SK-N-SH treated with all-trans-retinoic acid at 6 μM for 48 hours (cell line): ENCODE measurements around the gene PKN2.

Source experiments
- ATAC-seq: fragments of 200-7000 bp; cut with Tn5 transposase; 3 replicates; pipeline ENCODE4 v1.9.1; 2020; ENCODE audit warnings: mild to moderate bottlenecking, moderate library complexity
- ARNTL ChIP-seq: fragments of 450-650 bp; formaldehyde crosslinking; IDR thresholded peaks from 2 replicates; pipeline ENCODE4 v1.5.0; 2020; ENCODE audit warnings: low read depth, mild to moderate bottlenecking, moderate library complexity, borderline replicate concordance
- BACH2 ChIP-seq: fragments of 250-450 bp; sonication (Bioruptor Pico); IDR thresholded peaks from 2 replicates; pipeline ENCODE4 v1.9.0; 2021; ENCODE audit warnings: mild to moderate bottlenecking, borderline replicate concordance
- ESRRG ChIP-seq: fragments of 250-450 bp; sonication (Bioruptor Pico); IDR thresholded peaks from 2 replicates; pipeline ENCODE4 v1.6.1; 2021; ENCODE audit warnings: mild to moderate bottlenecking
- GLIS3 ChIP-seq: fragments of 250-450 bp; sonication (Bioruptor Pico); IDR thresholded peaks from 2 replicates; pipeline ENCODE4 v1.5.0; 2020; ENCODE audit warnings: mild to moderate bottlenecking, moderate library complexity
- ISL1 ChIP-seq: fragments of 250-450 bp; sonication (Bioruptor Pico); IDR thresholded peaks from 2 replicates; pipeline ENCODE4 v2.1.2; 2022; ENCODE audit warnings: mild to moderate bottlenecking, moderate library complexity
- OSR1 ChIP-seq: fragments of 250-450 bp; sonication (Bioruptor Pico); IDR thresholded peaks from 2 replicates; pipeline ENCODE4 v1.8.0; 2022; ENCODE audit warnings: moderate library complexity, mild to moderate bottlenecking, inconsistent platforms
- PPARA ChIP-seq: fragments of 250-450 bp; sonication (Bioruptor Pico); IDR thresholded peaks from 2 replicates; pipeline ENCODE4 v1.5.0; 2020; ENCODE audit warnings: mild to moderate bottlenecking, borderline replicate concordance
- RARB ChIP-seq: fragments of 250-450 bp; sonication (Bioruptor Pico); IDR thresholded peaks from 2 replicates; pipeline ENCODE4 v1.8.0; 2021; ENCODE audit warnings: mild to moderate bottlenecking, moderate library complexity
- TCF4 ChIP-seq: fragments of 250-450 bp; sonication (Bioruptor Pico); IDR thresholded peaks from 2 replicates; pipeline ENCODE4 v1.8.0; 2021; ENCODE audit warnings: mild to moderate bottlenecking, moderate library complexity, borderline replicate concordance
- TOX ChIP-seq: fragments of 250-450 bp; sonication (Bioruptor Pico); IDR thresholded peaks from 2 replicates; pipeline ENCODE4 v1.8.0; 2021; ENCODE audit warnings: mild to moderate bottlenecking, moderate library complexity, borderline replicate concordance
- ZFP3 ChIP-seq: fragments of 250-450 bp; sonication (Bioruptor Pico); IDR thresholded peaks from 2 replicates; pipeline ENCODE4 v1.5.0; 2020; ENCODE audit warnings: mild to moderate bottlenecking, moderate library complexity
- ZFP30 ChIP-seq: fragments of 450-650 bp; formaldehyde crosslinking; IDR thresholded peaks from 2 replicates; pipeline ENCODE4 v1.5.0; 2022; ENCODE audit warnings: mild to moderate bottlenecking, moderate library complexity
- ZNF565 ChIP-seq: fragments of 450-650 bp; formaldehyde crosslinking; conservative IDR thresholded peaks from 2 replicates; pipeline ENCODE4 v1.5.0; 2020; ENCODE audit warnings: low read depth, mild to moderate bottlenecking, moderate library complexity
- ZNF70 ChIP-seq: fragments of 450-650 bp; formaldehyde crosslinking; IDR thresholded peaks from 2 replicates; pipeline ENCODE4 v1.5.0; 2020; ENCODE audit warnings: mild to moderate bottlenecking, moderate library complexity
- ZNF8 ChIP-seq: fragments of 450-650 bp; formaldehyde crosslinking; IDR thresholded peaks from 2 replicates; pipeline ENCODE4 v1.5.0; 2020; ENCODE audit warnings: mild to moderate bottlenecking, moderate library complexity
- TF ChIP-seq, protein P1 (sequence below): fragments of 250-450 bp; sonication (Bioruptor Pico); IDR thresholded peaks from 2 replicates; pipeline ENCODE4 v1.5.0; 2020; ENCODE audit warnings: mild to moderate bottlenecking, moderate library complexity
- TF ChIP-seq, protein P2 (sequence below): fragments of 250-450 bp; sonication (Bioruptor Pico); IDR thresholded peaks from 2 replicates; pipeline ENCODE4 v1.5.1; 2021; ENCODE audit warnings: mild to moderate bottlenecking, moderate library complexity
- TF ChIP-seq, protein P3 (sequence below): fragments of 250-450 bp; sonication (Bioruptor Pico); IDR thresholded peaks from 2 replicates; pipeline ENCODE4 v1.8.0; 2021; ENCODE audit warnings: low read depth, mild to moderate bottlenecking, moderate library complexity, borderline replicate concordance
- TF ChIP-seq, protein P4 (sequence below): fragments of 250-450 bp; sonication (Bioruptor Pico); IDR thresholded peaks from 2 replicates; pipeline ENCODE4 v1.8.0; 2020; ENCODE audit warnings: mild to moderate bottlenecking, moderate library complexity, borderline replicate concordance
- TF ChIP-seq, protein P5 (sequence below): fragments of 250-450 bp; sonication (Bioruptor Pico); IDR thresholded peaks from 2 replicates; pipeline ENCODE4 v1.5.1; 2020; ENCODE audit warnings: low read depth, mild to moderate bottlenecking, moderate library complexity

Gene PKN2

DNA sequence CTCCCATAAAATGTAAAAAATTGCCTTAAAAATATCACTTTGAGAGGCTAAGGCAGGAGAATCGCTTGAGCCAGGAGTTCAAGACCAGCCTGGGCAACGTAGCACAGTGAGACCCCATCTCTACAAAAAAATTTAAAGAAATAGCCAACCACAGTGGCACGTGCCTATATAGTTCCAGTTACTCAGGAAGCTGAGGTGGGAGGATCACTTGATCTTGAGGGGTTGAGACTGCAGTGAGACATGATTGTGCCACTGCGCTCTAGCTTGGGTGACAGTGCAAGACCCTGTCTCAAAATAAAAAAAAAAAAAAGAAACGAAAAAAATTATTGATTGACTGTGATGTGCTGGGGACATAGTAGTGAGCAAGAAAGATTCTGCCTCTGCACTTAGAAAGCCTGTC lies 38.4 kb downstream of the PKN2 start:
- no peak for ATAC-seq
- TF ChIP-seq ZNF565 (CRISPR knock-in tag) (no peak), GLIS3 (no peak)

DNA sequence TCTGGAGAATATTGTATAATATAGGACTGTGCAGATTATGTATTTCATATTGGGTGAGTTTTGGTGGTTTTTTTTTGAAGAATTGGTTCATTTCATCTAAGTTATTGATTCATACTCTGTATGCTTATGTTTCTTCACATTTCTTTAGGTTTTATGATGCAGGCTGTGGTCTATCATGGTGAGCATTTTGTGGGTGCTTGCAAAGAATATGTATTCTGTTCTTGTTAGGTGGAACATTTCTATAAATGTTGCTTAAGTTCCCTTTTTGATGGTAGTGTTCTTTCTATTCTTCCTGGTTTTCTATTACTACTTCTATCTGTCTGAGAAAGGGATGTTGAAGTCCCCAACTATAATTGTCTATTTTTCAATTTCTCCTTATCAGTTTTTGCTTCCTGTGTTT lies 42.6 kb downstream of the PKN2 start:
- TF ChIP-seq ISL1 (CRISPR knock-in tag) (no peak), OSR1 (CRISPR knock-in tag) (no peak), RARB (CRISPR knock-in tag) (no peak), ARNTL (CRISPR knock-in tag) (no peak), ZFP30 (CRISPR knock-in tag) (no peak), PPARA (CRISPR knock-in tag) (no peak), BACH2 (no peak), ESRRG (CRISPR knock-in tag) (no peak), ZFP3 (CRISPR knock-in tag) (no peak)
- TF ChIP-seq, protein P1, sequence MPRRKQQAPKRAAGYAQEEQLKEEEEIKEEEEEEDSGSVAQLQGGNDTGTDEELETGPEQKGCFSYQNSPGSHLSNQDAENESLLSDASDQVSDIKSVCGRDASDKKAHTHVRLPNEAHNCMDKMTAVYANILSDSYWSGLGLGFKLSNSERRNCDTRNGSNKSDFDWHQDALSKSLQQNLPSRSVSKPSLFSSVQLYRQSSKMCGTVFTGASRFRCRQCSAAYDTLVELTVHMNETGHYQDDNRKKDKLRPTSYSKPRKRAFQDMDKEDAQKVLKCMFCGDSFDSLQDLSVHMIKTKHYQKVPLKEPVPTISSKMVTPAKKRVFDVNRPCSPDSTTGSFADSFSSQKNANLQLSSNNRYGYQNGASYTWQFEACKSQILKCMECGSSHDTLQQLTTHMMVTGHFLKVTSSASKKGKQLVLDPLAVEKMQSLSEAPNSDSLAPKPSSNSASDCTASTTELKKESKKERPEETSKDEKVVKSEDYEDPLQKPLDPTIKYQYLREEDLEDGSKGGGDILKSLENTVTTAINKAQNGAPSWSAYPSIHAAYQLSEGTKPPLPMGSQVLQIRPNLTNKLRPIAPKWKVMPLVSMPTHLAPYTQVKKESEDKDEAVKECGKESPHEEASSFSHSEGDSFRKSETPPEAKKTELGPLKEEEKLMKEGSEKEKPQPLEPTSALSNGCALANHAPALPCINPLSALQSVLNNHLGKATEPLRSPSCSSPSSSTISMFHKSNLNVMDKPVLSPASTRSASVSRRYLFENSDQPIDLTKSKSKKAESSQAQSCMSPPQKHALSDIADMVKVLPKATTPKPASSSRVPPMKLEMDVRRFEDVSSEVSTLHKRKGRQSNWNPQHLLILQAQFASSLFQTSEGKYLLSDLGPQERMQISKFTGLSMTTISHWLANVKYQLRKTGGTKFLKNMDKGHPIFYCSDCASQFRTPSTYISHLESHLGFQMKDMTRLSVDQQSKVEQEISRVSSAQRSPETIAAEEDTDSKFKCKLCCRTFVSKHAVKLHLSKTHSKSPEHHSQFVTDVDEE (CRISPR knock-in tag) = no peak
- TF ChIP-seq, protein P2, sequence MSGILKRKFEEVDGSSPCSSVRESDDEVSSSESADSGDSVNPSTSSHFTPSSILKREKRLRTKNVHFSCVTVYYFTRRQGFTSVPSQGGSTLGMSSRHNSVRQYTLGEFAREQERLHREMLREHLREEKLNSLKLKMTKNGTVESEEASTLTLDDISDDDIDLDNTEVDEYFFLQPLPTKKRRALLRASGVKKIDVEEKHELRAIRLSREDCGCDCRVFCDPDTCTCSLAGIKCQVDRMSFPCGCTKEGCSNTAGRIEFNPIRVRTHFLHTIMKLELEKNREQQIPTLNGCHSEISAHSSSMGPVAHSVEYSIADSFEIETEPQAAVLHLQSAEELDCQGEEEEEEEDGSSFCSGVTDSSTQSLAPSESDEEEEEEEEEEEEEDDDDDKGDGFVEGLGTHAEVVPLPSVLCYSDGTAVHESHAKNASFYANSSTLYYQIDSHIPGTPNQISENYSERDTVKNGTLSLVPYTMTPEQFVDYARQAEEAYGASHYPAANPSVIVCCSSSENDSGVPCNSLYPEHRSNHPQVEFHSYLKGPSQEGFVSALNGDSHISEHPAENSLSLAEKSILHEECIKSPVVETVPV (CRISPR knock-in tag) = no peak

DNA sequence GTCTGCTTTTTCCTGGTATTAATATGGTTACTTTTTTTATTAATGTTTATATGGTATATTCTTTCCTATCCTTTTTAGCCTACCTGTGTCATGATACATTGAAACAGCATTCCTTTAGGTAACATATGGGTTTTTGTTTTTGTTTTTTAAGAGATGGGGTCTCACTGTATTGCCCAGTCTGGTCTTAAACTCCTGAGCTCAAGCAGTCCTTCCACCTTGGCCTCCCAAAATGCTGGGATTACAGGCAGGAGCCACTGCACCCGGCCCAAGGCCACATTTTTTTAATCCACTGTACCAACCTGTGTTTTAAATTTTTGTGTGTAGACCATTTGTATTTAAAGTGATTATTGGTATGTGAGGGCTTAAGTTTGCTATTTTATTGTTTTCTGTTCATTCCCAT lies 43.1 kb downstream of the PKN2 start:
- TF ChIP-seq BACH2 = no peak
- TF ChIP-seq, protein P2 (CRISPR knock-in tag) = no peak
- no peak for TF ChIP-seq ESRRG (CRISPR knock-in tag)
- TF ChIP-seq ZNF70 (CRISPR knock-in tag) = no peak
- TF ChIP-seq, protein P3, sequence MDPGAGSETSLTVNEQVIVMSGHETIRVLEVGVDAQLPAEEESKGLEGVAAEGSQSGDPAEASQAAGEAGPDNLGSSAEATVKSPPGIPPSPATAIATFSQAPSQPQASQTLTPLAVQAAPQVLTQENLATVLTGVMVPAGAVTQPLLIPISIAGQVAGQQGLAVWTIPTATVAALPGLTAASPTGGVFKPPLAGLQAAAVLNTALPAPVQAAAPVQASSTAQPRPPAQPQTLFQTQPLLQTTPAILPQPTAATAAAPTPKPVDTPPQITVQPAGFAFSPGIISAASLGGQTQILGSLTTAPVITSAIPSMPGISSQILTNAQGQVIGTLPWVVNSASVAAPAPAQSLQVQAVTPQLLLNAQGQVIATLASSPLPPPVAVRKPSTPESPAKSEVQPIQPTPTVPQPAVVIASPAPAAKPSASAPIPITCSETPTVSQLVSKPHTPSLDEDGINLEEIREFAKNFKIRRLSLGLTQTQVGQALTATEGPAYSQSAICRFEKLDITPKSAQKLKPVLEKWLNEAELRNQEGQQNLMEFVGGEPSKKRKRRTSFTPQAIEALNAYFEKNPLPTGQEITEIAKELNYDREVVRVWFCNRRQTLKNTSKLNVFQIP (CRISPR knock-in tag) = no peak
- TF ChIP-seq, protein P4, sequence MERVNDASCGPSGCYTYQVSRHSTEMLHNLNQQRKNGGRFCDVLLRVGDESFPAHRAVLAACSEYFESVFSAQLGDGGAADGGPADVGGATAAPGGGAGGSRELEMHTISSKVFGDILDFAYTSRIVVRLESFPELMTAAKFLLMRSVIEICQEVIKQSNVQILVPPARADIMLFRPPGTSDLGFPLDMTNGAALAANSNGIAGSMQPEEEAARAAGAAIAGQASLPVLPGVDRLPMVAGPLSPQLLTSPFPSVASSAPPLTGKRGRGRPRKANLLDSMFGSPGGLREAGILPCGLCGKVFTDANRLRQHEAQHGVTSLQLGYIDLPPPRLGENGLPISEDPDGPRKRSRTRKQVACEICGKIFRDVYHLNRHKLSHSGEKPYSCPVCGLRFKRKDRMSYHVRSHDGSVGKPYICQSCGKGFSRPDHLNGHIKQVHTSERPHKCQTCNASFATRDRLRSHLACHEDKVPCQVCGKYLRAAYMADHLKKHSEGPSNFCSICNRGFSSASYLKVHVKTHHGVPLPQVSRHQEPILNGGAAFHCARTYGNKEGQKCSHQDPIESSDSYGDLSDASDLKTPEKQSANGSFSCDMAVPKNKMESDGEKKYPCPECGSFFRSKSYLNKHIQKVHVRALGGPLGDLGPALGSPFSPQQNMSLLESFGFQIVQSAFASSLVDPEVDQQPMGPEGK (CRISPR knock-in tag) = no peak
- no peak for TF ChIP-seq ZNF8
- no peak for TF ChIP-seq TOX
- no peak for TF ChIP-seq TCF4 (CRISPR knock-in tag)
- no peak for TF ChIP-seq ZFP30 (CRISPR knock-in tag)
- TF ChIP-seq ZFP3 (CRISPR knock-in tag) = no peak
- no peak for TF ChIP-seq OSR1 (CRISPR knock-in tag)
- TF ChIP-seq, protein P5, sequence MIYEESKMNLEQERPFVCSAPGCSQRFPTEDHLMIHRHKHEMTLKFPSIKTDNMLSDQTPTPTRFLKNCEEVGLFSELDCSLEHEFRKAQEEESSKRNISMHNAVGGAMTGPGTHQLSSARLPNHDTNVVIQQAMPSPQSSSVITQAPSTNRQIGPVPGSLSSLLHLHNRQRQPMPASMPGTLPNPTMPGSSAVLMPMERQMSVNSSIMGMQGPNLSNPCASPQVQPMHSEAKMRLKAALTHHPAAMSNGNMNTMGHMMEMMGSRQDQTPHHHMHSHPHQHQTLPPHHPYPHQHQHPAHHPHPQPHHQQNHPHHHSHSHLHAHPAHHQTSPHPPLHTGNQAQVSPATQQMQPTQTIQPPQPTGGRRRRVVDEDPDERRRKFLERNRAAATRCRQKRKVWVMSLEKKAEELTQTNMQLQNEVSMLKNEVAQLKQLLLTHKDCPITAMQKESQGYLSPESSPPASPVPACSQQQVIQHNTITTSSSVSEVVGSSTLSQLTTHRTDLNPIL (CRISPR knock-in tag) = no peak
- ATAC-seq = no peak

More for the DNA sequence above, 42.6 kb downstream of the PKN2 start:
- no peak for ATAC-seq
